IPS DF 6.9 (cell line): Measurements from ENCODE around the gene ABCA8.
"Not testable (repeated sequence)": the region's sequence is repeated elsewhere in the genome, so short reads cannot be mapped to it uniquely, and the experiment has no call there.

Experiments used
- DNase-seq: peaks from one replicate; pipeline ENCODE4 v3.0.0-alpha.2; 2013; ENCODE audit warnings: low read depth, low spot score
- H3K27ac ChIP-seq: one replicate; pipeline ENCODE4 v1.5.1; 2013; ENCODE audit warnings: low read length, control low read depth
- H3K27me3 ChIP-seq: 2 replicates; pipeline ENCODE4 v1.6.1; 2013; ENCODE audit warnings: mild to moderate bottlenecking, low read length; ENCODE audit not compliant: control insufficient read depth, insufficient read depth
- H3K36me3 ChIP-seq: 2 replicates; pipeline ENCODE4 v1.6.1; 2013; ENCODE audit warnings: low read length; ENCODE audit not compliant: control insufficient read depth, insufficient read depth
- H3K4me1 ChIP-seq: 2 replicates; pipeline ENCODE4 v1.6.1; 2013; ENCODE audit warnings: low read length; ENCODE audit not compliant: control insufficient read depth, insufficient read depth
- H3K4me3 ChIP-seq: 2 replicates; pipeline ENCODE4 v1.5.1; 2013; ENCODE audit warnings: mild to moderate bottlenecking, low read length
- H3K9me3 ChIP-seq: 2 replicates; pipeline ENCODE4 v1.6.1; 2013; ENCODE audit warnings: low read length, inconsistent platforms; ENCODE audit not compliant: control insufficient read depth, insufficient read depth
- WGBS: extraction: QIAGEN DNeasy Blood & Tissue Kit; methylation state at CpG from one replicate; pipeline ENCODE4 v1.1.7; 2013; ENCODE audit warnings: mixed read lengths, missing lambda C conversion rate; ENCODE audit not compliant: insufficient read length, insufficient coverage; 5-methylcytosine and 5-hydroxymethylcytosine counted together

Gene ABCA8

GRCh38 chr17:68955181-68955841 is at the start of gene ABCA8:
TSS of gene ABCA8 (minus strand) at chr17:68955392. CDS start at chr17:68942034, 13,358 bp downstream.
- H3K9me3 ChIP-seq = no peaks in the 10 kb centered on the region
- no peak for DNase-seq
- no peaks in the 10 kb centered on the region for H3K4me1 ChIP-seq
- no peaks in the 10 kb centered on the region for H3K27me3 ChIP-seq
- WGBS = no CpG with 5 or more reads among the region's 4 CpGs
- H3K36me3 ChIP-seq = no peaks in the 10 kb centered on the region
- H3K27ac ChIP-seq = no peak within 1 kb of the TSS
- H3K4me3 ChIP-seq = no peak within 1 kb of the TSS

DNA sequence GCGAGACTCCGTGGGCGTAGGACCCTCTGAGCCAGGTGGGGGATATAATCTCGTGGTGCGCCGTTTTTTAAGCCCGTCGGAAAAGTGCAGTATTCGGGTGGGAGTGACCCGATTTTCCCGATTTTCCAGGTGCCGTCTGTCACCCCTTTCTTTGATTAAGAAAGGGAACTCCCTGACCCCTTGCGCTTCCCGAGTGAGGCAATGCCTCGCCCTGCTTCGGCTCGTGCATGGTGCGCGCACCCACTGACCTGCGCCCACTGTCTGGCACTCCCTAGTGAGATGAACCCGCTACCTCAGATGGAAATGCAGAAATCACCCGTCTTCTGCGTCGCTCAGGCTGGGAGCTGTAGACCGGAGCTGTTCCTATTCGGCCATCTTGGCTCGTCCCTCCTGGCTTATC is 49.6 kb upstream of the ABCA8 start:
- not testable (repeated sequence) for H3K27ac ChIP-seq, DNase-seq, H3K9me3 ChIP-seq, H3K36me3 ChIP-seq, H3K27me3 ChIP-seq, H3K4me1 ChIP-seq, H3K4me3 ChIP-seq
- WGBS = no CpG with 5 or more reads among the region's 27 CpGs

DNA sequence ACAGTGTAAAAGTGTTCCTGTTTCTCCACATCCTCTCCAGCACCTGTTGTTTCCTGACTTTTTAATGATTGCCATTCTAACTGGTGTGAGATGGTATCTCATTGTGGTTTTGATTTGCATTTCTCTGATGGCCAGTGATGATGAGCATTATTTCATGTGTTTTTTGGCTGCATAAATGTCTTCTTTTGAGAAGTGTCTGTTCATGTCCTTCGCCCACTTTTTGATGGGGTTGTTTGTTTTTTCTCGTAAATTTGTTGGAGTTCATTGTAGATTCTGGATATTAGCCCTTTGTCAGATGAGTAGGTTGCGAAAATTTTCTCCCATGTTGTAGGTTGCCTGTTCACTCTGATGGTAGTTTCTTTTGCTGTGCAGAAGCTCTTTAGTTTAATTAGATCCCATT is 44.6 kb upstream of the ABCA8 start:
- not testable (repeated sequence) for H3K4me3 ChIP-seq, H3K27ac ChIP-seq, H3K27me3 ChIP-seq, H3K36me3 ChIP-seq, H3K9me3 ChIP-seq, H3K4me1 ChIP-seq, DNase-seq
- no CpG with 5 or more reads among the region's 3 CpGs for WGBS

- Histone ChIP-seq H3K4me1 (no peaks in the 10 kb centered on the region), H3K36me3 (no peaks in the 10 kb centered on the region), H3K4me3 (no peak overlapping the region), H3K27me3 (no peaks in the 10 kb centered on the region), H3K9me3 (no peaks in the 10 kb centered on the region), H3K27ac (no peak overlapping the region)
- WGBS = no CpG with 5 or more reads among the region's 4 CpGs
- no peak for DNase-seq
Measured at GRCh38 chr17:68993112-68993511, 37.9 kb upstream of the ABCA8 start.

GRCh38 chr17:68987966-68988365 is 32.8 kb upstream of the ABCA8 start:
- no peaks in the 10 kb centered on the region for H3K4me1 ChIP-seq
- DNase-seq = no peak
- WGBS = no CpG with 5 or more reads among the region's 4 CpGs

GRCh38 chr17:68981288-68981687 is 26.1 kb upstream of the ABCA8 start:
- no peak overlapping the region for H3K27ac ChIP-seq
- no peak for DNase-seq
- H3K4me1 ChIP-seq = no peaks in the 10 kb centered on the region
- no peaks in the 10 kb centered on the region for H3K36me3 ChIP-seq
- no CpG with 5 or more reads among the region's 2 CpGs for WGBS
- no peaks in the 10 kb centered on the region for H3K27me3 ChIP-seq
- no peak overlapping the region for H3K4me3 ChIP-seq
- H3K9me3 ChIP-seq = no peaks in the 10 kb centered on the region

More at GRCh38 chr17:68987966-68988365, 32.8 kb upstream of the ABCA8 start:
- no peak overlapping the region for H3K4me3 ChIP-seq
- H3K27ac ChIP-seq = no peak overlapping the region
- no peaks in the 10 kb centered on the region for H3K36me3 ChIP-seq
- H3K27me3 ChIP-seq = no peaks in the 10 kb centered on the region
- no peaks in the 10 kb centered on the region for H3K9me3 ChIP-seq

DNA sequence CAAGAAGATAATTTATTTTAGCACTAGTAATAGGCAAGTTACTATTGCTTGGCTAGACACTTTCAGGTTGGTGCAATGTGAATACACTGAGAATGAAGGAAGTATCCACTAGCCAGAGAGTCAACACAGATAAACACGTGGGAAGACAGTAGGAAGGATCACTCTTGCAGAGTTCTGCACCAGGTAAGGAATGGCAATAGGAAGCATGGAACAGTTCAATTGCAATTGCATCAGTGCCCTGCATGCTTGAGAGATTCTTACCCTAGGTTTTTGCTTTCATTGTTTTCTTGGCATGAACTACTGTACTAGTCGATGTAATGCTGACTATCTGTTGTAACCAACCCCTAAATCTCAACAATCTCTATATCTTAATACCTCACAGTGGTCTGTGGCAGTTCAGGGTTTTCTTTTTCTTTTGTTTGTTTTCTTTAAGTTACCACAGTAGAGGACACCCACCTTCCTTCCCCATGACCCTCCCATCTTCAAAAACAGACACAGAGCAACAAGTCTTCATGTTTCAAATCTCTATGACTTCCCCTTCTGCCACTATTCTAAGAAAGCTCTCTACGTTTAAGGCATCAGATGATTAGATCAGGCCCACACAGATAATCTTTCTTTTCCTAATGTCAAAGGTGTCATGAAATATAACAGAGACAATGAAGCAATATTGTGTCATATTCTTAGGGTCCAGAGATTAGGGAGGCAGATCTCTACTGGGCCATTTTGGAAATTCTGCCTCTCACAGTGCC is 18.1 kb upstream of the ABCA8 start:
- no peaks in the 10 kb centered on the region for H3K36me3 ChIP-seq
- WGBS = no CpG with 5 or more reads among the region's 3 CpGs
- no peaks in the 10 kb centered on the region for H3K4me1 ChIP-seq
- H3K9me3 ChIP-seq = no peaks in the 10 kb centered on the region
- no peak overlapping the region for H3K4me3 ChIP-seq
- no peak for DNase-seq
- H3K27ac ChIP-seq = no peak overlapping the region
- H3K27me3 ChIP-seq = no peaks in the 10 kb centered on the region

GRCh38 chr17:68972119-68972704 is 17.0 kb upstream of the ABCA8 start:
- H3K27me3 ChIP-seq = no peaks in the 10 kb centered on the region
- H3K27ac ChIP-seq = no peak overlapping the region
- H3K4me3 ChIP-seq = no peak overlapping the region
- no peak for DNase-seq
- no peaks in the 10 kb centered on the region for H3K9me3 ChIP-seq
- no peaks in the 10 kb centered on the region for H3K36me3 ChIP-seq
- no peaks in the 10 kb centered on the region for H3K4me1 ChIP-seq
- no CpG with 5 or more reads among the region's 4 CpGs for WGBS

GRCh38 chr17:68969101-68969500 is 13.9 kb upstream of the ABCA8 start:
- H3K36me3 ChIP-seq = no peaks in the 10 kb centered on the region
- DNase-seq = no peak
- H3K4me1 ChIP-seq = no peaks in the 10 kb centered on the region
- no peak overlapping the region for H3K27ac ChIP-seq
- no peaks in the 10 kb centered on the region for H3K9me3 ChIP-seq
- no peak overlapping the region for H3K4me3 ChIP-seq
- no peaks in the 10 kb centered on the region for H3K27me3 ChIP-seq
- WGBS = no CpG with 5 or more reads among the region's 5 CpGs

- Histone ChIP-seq H3K27me3 (no peaks in the 10 kb centered on the region), H3K27ac (no peak overlapping the region), H3K4me3 (no peak overlapping the region), H3K4me1 (no peaks in the 10 kb centered on the region), H3K36me3 (no peaks in the 10 kb centered on the region), H3K9me3 (no peaks in the 10 kb centered on the region)
- WGBS = no CpG with 5 or more reads among the region's 4 CpGs
- DNase-seq = no peak
Measured at GRCh38 chr17:68963958-68964357, 8.8 kb upstream of the ABCA8 start.
